Inflammatory macrophage (primary cell): ENCODE data around the gene DISC1.

Experiments used
- DNase-seq, 2 donors: peaks; one replicate each; pipeline ENCODE4 v3.0.0-alpha.2; 2020 to 2022

The DISC1 gene

DNA sequence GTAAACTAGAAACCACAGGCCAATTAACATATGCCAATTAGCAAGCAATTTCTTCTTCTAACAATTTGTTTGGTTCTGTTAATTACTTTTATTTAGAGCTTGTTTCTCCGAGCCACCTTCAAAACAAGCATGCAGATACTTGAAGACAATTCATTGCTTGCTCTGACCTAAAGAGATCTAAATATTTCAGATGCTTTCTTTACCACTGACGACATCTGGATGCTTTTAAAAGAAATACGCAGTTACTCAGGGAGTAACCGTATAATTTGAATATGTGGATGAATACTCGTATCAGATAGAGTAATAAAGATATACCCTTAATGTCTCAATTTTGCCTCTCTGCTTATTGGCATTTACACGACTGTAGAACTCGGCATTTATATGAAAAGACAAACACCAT, 390.0 kb downstream of the DISC1 start:
- no peak for DNase-seq

- no peak for DNase-seq
Measured at GRCh38 chr1:232017057-232017456, 390.5 kb downstream of the DISC1 start.

GRCh38 chr1:232017759-232018158, 391.2 kb downstream of the DISC1 start:
- DNase-seq: no peak

GRCh38 chr1:232018231-232019025, 391.8 kb downstream of the DISC1 start:
- DNase-seq: no peak

DNA sequence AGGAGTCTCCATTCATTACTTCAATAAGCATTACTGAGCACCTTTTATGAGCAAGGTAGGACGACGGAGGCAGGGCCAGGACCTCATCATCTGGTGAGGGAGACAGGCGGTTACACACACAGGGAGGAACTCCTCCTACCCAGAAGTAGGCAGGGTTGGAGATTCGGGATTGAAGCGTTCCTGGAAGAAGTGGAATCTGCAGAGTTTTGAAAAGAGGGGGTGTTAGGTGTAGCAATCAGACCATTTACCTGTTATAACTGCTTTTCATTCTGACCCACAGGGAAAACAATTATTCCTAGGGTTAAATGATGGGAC, 392.4 kb downstream of the DISC1 start:
- no peak for DNase-seq

DNA sequence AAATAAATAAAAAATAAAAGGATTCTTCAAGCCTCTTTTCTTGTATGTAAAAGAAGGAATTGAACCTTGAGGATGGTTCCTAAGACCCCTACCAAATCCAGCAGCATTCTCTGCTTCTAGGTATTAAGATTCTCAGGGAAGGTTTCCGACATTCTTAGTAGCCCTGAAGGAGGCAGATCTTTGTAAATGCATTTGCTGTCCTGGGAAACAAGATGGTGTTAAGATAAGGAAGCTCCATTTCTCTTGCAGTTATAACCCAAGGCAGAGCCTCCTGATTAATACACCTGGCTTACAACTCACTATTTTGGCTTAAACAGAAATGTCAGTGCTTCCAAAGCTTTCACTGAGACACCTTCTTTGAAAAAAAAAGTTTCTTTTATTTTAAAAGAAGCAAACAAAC, 393.8 kb downstream of the DISC1 start:
- DNase-seq: no peak

- no peak for DNase-seq
Measured at GRCh38 chr1:232029315-232029714, 402.7 kb downstream of the DISC1 start.

DNA sequence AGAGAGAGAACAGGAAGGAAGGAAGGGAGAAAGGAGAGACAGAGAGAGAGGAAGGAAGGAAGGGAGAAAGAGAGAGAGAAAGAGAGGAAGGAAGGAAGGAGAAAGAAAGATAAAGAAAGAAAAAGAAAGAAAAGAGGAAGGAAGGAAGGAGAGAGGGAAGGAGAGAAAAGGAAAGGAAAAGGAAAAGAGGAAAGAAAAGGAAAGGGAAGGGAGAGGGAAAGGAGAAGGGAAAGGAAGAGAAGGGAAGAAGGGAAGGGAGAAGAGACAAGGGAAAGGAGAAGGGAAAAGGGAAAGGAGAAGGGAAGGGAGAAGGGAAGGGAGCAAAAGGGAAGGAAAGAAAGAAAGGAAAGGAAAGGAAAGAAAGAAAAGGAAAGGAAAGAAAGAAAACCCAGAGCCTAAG, 404.6 kb downstream of the DISC1 start:
- DNase-seq: no peak

GRCh38 chr1:232033285-232033684, 406.7 kb downstream of the DISC1 start:
- DNase-seq: no peak

GRCh38 chr1:232034556-232034955, 408.0 kb downstream of the DISC1 start:
- DNase-seq: no peak

DNA sequence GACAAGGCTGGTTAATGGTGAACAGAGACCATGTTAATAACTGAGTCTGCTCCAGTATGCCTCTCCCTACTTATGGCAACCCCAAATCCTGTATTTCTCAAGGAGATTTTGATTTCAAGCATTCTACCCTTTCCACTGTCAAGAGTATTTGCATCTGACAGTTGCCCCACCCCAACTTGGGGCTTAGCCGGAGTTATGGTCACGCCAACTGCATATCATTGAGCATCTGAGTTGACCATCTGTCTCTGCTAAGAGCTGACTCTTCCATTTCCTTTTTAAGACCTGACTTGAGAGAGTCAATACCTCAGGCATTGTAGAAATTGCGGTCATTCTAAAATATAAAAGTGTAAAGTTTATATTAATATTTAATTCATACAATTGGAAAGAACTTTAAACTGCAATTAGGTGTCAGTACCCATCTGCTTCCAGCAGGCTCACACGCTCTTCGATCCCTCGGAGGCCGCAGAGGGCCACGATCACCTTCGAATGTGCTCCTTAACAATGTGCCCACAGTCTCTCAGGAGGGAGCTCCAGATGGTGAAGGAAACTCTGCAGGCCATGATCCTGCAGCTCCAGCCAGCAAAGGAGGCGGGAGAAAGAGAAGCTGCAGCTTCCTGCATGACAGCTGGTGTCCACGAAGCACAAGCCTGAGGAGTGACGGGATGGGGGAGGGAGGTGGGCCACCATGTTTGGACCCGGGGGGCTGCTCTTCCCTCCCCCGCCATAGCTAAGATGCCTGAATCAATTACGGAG, 409.8 kb downstream of the DISC1 start:
- DNase-seq: no peak

DNA sequence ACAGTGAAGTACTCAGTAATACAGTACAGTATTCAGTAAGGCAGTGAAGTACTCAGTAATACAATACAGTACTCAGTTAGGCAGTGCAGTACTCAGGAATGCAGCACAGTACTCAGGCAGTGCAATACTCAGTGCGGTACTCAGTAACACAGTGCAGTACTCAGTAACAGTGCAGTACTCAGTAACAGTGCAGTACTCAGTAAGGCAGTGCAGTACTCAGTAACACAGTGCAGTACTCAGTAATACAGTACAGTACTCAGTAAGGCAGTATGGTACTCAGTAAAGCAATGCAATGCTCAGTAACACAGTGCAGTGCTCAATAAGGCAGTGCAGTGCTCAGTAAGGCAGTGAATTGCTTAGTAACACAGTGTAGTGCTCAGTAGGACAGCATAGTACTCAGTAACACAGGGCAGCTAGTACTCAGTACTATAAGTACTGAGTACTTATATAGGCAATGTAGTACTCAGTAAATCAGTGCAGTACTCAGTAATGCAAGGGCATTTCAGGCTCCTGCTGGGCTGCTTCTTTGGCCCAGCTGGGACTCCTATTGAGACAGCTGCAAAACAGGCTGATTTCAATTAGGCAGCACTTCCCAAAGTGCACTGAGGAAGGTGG, 411.3 kb downstream of the DISC1 start:
- no peak for DNase-seq

- no peak for DNase-seq
Measured at GRCh38 chr1:232038706-232039677, 412.4 kb downstream of the DISC1 start.

DNA sequence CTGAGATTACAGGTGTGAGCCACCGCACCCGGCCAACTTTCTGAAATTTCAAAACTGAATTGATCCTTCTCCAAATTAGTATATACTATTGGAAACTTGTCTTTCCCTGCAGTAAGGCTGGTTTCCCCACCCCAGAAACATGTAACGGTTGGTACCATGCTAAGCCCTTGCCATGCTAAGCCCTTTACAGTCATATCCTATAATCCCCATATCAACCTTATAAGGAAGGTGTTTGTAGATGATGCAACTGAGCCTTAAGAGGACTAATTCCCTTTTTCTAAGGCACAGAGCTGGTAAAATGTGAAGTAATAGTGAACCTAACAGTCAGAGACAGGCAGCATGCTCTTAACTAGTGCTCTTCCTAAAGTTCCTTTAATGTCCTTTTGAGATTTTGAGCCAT, 413.7 kb downstream of the DISC1 start:
- peak in 1 of 2 donors; percentile 6 for DNase-seq

GRCh38 chr1:232044728-232045127, 418.1 kb downstream of the DISC1 start:
- DNase-seq: no peak

DNA sequence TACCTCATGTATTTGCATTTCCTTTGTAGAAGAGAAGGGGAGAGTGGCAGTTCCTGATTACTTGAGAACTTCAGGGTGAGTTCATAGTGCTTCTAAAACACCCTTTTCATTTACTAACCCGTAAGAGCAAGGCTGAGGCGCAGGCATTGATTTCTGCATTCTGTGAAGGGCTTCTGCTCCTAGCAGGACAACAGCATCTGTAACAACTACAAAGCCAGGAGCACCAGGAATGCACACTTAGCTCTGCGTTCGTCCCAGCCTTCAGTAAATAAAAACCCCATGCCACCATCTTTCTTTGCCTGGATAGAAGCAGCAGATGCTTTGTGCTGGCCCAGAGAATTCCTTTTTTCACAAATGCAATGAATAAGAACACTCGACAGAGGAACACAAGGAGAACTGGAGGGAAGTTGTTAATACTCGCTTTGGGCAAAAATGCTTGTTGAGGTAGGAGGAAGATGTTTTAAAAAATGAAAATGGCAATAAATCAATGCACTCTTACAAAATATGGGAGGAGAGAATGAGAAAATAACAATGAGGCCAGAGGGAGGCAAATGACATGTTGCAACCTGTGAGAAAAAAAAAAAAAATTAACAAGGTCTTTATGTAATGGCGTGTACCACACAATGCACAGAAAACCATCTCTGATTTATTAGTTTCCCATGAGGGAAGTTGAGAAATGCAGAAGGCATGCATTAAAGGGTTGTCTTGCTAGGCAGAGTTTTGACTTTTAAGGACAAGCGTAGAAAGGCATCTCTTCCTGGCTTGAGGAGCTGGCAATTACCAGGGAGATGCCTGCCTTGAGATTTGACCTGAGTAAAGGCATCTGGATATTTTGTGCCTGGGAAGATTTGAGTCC, 418.8 kb downstream of the DISC1 start:
- no peak for DNase-seq

DNA sequence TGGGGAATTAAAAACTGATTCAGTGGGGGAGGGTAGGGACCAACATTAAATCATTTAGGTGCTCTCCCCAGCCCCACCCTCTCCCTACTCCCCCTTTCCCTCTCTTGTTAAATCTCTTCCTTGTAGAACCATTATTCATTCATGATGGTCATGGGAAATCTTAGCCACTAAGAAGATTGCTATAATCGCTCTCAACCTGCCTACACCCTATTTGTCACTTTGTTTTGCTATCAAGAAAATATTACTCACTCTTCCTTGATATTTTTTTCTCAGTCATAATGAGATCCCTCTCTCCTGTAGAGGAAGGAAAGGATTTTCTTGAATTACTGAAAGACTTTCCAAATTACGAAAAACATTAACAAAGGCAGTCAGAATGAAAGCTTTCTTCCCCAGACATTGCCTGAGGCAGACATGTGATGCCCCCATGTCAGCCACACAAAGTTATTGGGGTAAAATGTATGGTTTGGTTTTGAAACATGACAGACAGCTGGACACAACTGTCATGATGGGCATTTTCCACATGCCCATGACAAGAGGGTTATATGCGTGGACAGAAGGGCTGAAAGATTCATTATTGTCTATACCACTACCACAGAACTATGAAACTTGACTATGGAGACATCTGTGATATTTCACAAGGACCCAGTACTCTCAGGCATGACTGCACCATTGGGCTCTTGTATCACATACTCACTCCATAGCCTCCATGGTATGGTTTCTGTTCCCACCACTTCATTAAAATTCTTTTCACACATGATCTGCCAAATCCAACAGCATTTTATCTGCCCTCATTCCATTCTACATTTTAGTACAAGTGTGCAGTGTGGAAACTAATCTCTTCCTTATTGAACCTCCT, 420.1 kb downstream of the DISC1 start:
- DNase-seq: no peak

DNA sequence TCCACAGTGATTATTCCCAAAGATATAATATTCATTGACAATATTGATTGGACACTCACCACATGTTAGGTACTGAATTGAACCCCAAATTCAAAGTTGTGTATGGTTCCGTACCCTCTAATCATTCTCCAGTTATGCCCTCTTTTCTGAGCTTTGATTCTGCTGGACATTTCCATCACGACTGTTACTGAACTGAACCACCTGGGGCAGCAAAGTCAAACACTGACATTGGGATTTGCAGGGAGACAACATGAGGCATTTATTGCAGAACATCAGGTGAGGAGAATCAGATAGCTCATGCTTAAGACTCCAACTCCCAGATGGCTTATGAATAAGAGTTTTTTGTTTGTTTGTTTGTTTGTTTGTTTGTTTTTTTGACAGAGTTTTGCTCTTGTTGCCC, 420.9 kb downstream of the DISC1 start:
- DNase-seq: no peak

DNA sequence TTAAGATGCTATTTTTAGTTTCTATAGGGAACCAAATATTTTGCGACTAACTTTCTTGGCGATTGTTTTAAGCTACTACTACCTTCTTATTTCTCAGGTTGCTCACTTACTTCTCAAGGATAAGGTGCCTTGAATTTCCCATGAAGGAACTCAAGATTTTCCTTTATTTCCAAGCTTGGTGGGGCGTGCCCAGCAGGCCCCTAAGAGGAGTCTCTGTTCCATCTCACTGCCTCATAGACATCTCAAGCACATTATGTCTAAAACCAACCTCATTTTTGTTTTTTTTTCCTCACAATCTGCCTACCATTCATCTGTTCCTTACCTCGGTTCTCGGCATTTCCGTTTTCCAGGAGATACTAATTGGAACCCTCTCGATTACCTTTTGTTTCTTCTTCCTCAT, 421.9 kb downstream of the DISC1 start:
- no peak for DNase-seq

- DNase-seq: no peak
Measured at GRCh38 chr1:232049335-232049734, 422.7 kb downstream of the DISC1 start.
